ENCODE data around the gene HPN.

DNA sequence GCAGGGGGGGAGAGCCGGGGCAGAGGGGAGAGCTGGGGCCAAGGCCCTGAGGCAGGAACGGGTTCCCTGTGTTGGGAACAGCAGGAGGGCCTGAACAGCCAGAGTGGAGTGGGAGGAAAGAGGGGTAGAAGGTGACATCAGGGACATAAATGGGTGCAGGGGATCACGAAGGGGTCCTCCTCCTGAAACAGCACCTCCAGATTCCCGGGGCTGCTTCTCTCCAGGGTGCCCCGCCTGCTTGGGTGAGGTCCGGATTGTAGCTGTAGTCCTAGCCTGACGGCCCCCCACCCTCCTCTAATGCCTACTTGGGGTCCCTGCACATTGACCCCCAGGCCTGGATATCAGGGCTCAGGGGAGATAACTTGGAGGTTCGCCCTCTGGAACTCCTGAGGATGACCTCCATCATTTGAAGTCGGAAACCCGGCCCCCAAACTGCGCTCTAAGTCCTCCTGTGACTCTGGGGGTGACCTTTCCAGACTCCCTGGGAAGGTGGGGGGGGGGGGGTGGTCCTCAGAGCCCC is 11.7 kb upstream of the HPN start:
- TF ChIP-seq POLR2AphosphoS5 (IDR thresholded peaks at IDR 0.05; ENCODE audit: low read length) (no peak; the same call in 1 of the 2 replicates), TCF7 (IDR thresholded peaks at IDR 0.05; ENCODE audit: borderline replicate concordance) (no peak), NBN (IDR thresholded peaks at IDR 0.05) (no peak), TCF3 (IDR thresholded peaks at IDR 0.05; ENCODE audit: borderline replicate concordance, insufficient read depth, low read depth, low read length) (no peak), DPF2 (IDR thresholded peaks at IDR 0.05) (no peak), TAF1 (IDR thresholded peaks at IDR 0.05; ENCODE audit: borderline replicate concordance, low read depth, low read length) (no peak), EZH2 (IDR thresholded peaks at IDR 0.05; ENCODE audit: borderline replicate concordance, control insufficient read depth, low read depth, low read length) (no peak), EP300 (IDR thresholded peaks at IDR 0.05; ENCODE audit: borderline replicate concordance in 1 of 2, control insufficient read depth in 1 of 2, low read depth in 2 of 2, low read length in 2 of 2) (no peak)
- TF ChIP-seq, protein P1, sequence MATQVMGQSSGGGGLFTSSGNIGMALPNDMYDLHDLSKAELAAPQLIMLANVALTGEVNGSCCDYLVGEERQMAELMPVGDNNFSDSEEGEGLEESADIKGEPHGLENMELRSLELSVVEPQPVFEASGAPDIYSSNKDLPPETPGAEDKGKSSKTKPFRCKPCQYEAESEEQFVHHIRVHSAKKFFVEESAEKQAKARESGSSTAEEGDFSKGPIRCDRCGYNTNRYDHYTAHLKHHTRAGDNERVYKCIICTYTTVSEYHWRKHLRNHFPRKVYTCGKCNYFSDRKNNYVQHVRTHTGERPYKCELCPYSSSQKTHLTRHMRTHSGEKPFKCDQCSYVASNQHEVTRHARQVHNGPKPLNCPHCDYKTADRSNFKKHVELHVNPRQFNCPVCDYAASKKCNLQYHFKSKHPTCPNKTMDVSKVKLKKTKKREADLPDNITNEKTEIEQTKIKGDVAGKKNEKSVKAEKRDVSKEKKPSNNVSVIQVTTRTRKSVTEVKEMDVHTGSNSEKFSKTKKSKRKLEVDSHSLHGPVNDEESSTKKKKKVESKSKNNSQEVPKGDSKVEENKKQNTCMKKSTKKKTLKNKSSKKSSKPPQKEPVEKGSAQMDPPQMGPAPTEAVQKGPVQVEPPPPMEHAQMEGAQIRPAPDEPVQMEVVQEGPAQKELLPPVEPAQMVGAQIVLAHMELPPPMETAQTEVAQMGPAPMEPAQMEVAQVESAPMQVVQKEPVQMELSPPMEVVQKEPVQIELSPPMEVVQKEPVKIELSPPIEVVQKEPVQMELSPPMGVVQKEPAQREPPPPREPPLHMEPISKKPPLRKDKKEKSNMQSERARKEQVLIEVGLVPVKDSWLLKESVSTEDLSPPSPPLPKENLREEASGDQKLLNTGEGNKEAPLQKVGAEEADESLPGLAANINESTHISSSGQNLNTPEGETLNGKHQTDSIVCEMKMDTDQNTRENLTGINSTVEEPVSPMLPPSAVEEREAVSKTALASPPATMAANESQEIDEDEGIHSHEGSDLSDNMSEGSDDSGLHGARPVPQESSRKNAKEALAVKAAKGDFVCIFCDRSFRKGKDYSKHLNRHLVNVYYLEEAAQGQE (IDR thresholded peaks at IDR 0.05; ENCODE audit: low read depth, low read length) = no peak
